Suppressor macrophage treated with lipopolysaccharide for 1 hour (primary cell): Measurements from ENCODE around the gene RC3H1.
"Not testable (repeated sequence)": the region's sequence is repeated elsewhere in the genome, so short reads cannot be mapped to it uniquely, and the experiment has no call there.

Experiments
- DNase-seq, 3 donors: peaks; one replicate each; pipeline ENCODE4 v3.0.0-alpha.2; 2020 to 2022

RC3H1 gene

DNA sequence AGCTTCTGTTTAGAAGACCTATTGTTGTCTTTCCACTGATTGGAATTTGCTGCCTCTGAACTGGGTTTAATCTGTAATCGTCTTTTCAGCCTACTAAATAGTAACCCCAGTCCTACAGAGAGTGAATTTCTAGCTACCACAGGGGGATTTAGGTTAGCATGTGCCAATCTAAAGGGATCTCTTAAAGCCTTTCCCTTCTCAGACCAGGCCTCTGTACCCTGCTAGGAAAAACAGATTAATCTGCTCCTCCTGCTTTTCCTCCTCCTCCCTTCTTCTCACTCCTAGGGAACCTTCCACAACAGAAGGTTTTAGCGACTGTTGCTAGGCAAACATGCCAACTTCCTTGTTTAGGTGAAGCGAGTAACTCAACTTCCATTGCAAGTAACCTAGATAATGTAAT lies 1.3 kb upstream of the RC3H1 start:
- peak; percentile 48 to 70 (median 49) for DNase-seq

- no peak for DNase-seq
These were observed 770 bp upstream of the RC3H1 start for GRCh38 chr1:174022976-174023277.

DNA sequence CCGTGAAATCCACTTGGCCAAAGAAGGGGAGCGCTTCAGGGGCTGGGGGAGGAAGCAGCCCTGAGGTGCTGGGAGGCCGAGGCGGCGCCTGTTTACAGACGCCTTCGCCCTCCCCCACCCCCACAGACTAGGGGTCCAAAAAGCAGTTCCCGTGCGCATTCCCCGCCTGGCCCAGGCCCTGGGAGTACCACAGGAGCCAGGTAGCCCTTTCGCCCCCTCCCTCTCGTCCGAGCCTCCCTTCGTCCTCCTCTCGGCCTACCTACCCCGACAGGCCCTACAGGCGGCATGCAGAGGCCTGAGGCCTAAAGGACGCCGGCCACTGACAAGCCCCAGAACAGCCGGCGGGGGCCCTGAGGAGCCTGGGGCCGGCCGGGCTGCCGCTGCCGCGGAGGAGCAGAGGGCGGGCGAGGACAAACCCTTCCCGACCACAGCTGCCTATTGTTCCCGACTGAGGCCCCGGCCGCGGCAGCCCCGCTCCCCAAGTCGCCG lies 522 bp downstream of the RC3H1 start:
- peak; percentile 47 to 74 (median 60) for DNase-seq

GRCh38 chr1:174018565-174018964 lies 3.6 kb downstream of the RC3H1 start:
- no peak for DNase-seq

GRCh38 chr1:174017231-174017970 lies 4.8 kb downstream of the RC3H1 start:
- DNase-seq = no peak

GRCh38 chr1:174013864-174014418 lies 8.2 kb downstream of the RC3H1 start:
- peak in 1 of 3 donors; percentile 37 for DNase-seq

- DNase-seq = peak in 2 of 3 donors; percentile 22 to 24
These were observed 13.2 kb downstream of the RC3H1 start for GRCh38 chr1:174008979-174009378.

DNA sequence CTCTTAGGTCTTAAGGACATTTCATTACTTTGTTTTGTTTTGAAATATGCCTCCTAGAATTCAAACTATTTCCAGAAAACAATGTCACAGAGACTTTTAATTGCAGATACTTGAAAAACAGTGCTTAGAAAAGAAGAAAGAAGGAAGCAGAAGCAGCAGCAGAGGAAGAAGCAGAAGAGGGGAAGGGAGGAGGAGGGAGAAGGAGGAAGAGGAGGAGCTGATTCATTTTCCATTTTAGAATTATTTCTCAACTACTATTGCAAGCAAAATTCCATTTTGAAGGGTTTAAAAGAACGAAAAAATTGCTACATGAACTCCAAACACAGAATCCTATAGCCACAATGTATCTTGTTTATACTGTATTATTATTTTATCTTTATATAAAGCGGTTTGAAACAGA lies 13.9 kb downstream of the RC3H1 start:
- DNase-seq = peak; percentile 26 to 63 (median 41)

DNA sequence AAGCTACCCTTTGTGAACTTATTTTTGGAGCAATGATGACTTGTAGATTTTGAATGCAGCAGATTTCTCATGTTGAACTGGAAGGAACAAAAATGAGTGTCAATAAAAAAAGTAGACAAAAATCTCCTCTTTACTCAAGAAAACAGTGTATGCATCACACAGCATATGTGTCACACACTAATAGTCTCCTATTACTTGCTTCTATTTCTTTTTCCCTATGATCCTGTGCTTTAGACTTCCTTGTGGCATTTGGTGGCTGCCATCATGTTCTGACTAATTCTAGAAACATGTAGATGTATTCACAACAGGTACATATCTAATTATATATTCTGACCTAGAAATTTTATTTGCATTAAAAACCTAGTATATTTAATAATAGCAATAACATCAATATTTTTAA lies 14.3 kb downstream of the RC3H1 start:
- DNase-seq = peak; percentile 18 to 52 (median 38)

GRCh38 chr1:174005032-174005431 lies 17.1 kb downstream of the RC3H1 start:
- peak; percentile 12 to 23 (median 22) for DNase-seq

DNA sequence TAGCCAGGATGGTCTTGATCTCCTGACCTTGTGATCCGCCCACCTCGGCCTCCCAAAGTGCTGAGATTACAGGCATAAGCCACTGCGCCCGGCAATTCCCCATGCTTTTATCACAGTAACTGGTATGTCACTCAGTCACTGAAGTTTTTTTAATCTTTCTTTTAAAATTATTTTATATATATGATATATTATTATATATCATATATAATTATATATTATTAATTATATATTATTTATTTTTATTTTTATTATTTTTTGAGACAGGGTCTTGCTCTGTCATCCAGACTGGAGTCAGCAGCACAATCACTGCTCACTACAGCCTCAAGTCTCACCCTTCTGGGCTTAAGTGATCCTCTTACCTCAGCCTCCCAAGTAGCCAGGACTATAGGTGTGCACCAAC lies 18.3 kb downstream of the RC3H1 start:
- DNase-seq = no peak

DNA sequence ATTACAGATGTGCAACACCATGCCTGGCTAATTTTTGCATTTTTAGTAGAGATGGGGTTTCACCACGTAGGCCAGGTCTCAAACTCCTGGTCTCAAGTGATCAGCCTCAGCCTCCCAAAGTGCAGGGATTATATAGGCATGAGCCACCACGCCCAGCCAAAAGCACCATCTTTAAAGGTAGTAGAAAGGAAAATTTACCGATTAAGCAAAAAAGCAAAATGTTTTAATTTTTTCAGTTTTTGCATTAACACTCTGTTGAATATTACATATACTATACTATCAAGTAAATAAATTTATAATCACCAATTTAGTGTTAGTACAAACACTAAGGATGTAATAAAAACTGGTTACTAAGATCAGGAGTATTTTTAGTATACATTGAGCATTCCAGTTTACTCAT lies 20.6 kb downstream of the RC3H1 start:
- DNase-seq = no peak

GRCh38 chr1:174000371-174000770 lies 21.8 kb downstream of the RC3H1 start:
- no peak for DNase-seq

DNA sequence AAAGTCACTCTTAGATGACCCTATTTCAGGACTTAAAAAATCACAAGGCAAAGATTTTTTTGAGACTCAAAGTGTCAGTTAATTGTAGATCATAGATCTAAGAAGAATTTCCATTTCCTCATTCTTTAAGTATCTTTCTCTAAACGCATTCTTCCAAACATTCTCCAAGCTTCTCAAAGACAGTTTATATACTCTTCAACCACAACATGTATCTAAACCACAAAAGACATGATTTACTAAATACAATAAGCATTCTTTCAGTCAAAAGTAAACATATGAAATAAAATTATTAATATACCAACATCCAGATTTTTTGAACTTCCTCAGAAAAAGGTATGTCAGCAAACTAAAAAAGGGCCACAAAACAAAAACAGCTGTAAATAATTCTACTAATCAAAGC lies 24.4 kb downstream of the RC3H1 start:
- DNase-seq = peak in 1 of 3 donors; percentile 23

- no peak for DNase-seq
These were observed 25.2 kb downstream of the RC3H1 start for GRCh38 chr1:173996995-173997394.

DNA sequence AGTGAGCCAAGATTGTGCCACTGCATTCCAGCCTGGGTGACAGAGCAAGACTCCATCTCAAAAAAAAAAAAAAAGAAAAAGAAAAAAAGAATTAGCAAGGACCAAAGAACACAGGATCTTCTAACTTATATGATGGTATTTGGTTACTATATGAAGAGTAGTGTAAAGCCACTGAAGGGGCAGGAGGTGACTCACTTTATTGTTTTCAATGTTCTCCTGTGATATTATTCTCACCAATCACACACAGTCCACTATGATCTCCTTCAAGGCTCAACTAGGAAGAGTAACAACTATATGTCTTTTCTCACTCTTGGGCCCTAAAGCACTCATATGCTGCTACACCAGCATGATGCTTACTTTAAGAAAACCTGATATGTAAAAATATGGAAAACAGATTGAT lies 26.7 kb downstream of the RC3H1 start:
- DNase-seq = no peak

DNA sequence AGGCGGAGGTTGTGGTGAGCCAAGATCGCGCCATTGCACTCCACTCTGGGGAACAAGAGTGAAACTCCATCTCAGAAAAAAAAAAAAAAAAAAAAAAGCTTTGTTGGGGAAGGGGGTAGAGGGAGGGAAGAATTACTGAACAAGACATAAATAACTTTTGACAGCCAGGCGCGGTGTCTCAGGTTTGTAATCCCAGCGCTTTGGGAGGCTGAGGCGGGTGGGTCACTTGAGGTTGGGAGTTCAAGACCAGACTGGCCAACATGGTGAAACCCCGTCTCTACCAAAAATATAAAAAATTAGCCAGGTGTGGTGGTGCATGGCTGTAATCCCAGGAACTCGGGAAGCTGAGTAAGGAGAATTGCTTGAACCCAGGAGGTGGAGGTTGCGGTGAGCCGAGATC lies 28.2 kb downstream of the RC3H1 start:
- DNase-seq = not testable (repeated sequence)

DNA sequence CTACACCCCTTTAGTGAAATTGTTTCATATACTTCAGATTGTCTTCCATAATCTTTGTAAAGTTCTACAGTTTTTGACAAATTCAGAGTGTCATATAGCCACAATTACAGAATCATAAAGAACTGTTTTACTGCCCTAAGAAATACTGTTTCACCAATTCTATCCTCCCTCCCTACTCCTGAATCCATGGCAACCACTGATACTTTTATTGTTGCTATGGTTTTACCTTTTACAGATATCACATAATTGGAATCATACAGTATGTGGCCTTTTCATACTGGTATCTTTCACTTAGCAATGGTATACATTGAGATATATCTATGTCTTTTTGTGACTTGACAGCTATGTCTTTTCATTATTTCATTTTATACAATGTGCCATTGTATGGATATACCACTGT lies 34.1 kb downstream of the RC3H1 start:
- no peak for DNase-seq

DNA sequence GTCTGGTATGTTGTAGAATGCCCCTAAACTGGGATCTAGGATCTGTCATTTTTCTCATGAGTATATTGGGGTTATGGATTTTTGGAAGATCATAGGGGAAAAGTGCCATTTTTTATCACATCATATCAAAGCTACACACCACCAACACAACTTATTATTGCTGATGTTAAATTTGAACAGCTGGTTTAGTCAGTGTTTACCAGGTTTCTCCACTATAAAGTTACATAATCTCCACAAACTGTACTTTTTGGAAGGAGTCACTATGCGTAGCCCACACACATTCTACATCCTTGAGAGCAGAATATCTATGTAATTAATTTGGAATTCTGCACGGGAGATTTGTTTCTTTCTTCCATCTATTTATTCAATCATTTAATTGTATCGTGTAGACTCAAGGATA lies 35.2 kb downstream of the RC3H1 start:
- DNase-seq = no peak

DNA sequence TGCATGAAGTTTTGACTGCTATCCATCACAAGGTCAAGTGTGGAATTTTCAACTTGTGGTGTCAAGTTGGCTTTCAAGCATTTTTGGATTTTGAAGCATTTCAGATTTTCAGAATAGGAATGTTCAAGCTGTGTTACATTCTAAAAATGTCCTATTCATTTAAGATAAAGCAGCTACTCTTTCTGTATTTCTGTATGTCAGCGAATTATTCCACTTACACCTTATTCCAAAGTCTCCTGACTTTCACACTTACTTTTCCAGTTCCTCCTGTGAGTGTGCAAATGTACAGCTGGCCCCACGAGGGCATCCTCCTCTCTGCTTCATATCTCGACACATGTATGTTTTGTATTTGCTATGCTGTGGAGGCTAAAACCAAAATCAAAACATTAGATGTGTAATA lies 51.9 kb downstream of the RC3H1 start:
- DNase-seq = no peak

DNA sequence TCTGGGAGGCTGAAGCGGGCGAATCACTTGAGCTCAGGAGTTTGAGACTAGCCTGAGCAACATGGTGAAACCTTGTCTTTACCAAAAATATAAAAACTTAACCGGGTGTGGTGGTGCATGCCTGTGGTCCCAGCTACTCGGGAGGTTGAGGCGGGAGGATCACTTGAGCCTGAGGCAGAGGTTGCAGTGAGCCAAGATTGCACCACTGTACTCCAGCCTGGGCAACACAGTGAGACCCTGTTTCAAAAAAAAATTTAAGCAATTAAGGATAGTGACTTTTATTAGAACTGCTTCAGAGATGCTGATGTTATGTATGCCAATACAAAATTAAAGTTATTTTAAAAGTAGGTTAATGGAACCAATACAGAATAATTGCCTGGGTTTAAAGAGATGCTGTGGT lies 56.3 kb downstream of the RC3H1 start:
- DNase-seq = not testable (repeated sequence)

GRCh38 chr1:173963477-173963876 lies 58.7 kb downstream of the RC3H1 start:
- no peak for DNase-seq

- DNase-seq = peak; percentile 16 to 26 (median 22)
These were observed 61.5 kb downstream of the RC3H1 start for GRCh38 chr1:173960625-173961024.

- no peak for DNase-seq
These were observed 68.0 kb downstream of the RC3H1 start for GRCh38 chr1:173954179-173954578.

GRCh38 chr1:173948594-173948993 lies 73.6 kb downstream of the RC3H1 start:
- DNase-seq = no peak
